Choroid plexus epithelial cell (primary cell): ENCODE data around the gene UBE2D4.

Source experiments
- DNase-seq: peaks from one replicate; pipeline ENCODE4 v3.0.0-alpha.2; 2010; ENCODE audit warnings: low read depth
- H3K4me3 ChIP-seq: 2 replicates; pipeline ENCODE4 v1.5.1; 2011; ENCODE audit warnings: low read depth, mild to moderate bottlenecking, control low read depth, low read length, moderate library complexity
- CTCF ChIP-seq: conservative IDR thresholded peaks from 2 replicates; pipeline ENCODE4 v1.5.1; 2011; ENCODE audit warnings: low read depth, mild to moderate bottlenecking, control low read depth, inconsistent platforms, low read length, moderate library complexity

The UBE2D4 gene

GRCh38 chr7:43925984-43926797, at the start of gene UBE2D4:
Gene UBE2D4, plus strand, starts transcription at chr7:43926436. Its CDS starts 97 bp downstream, at chr7:43926533.
- DNase-seq, result peak; percentile 69
- no peak for TF ChIP-seq CTCF

GRCh38 chr7:43876976-43877745, 49.1 kb upstream of the UBE2D4 start:
- no peak for TF ChIP-seq CTCF
- H3K4me3 ChIP-seq, result no peak overlapping the region
- no peak for DNase-seq

More at GRCh38 chr7:43925984-43926797, at the start of gene UBE2D4:
- H3K4me3 ChIP-seq, result peak within 1 kb of the TSS; percentile 72

GRCh38 chr7:43877968-43878864, 48.0 kb upstream of the UBE2D4 start:
- no peak overlapping the region for H3K4me3 ChIP-seq
- no peak for DNase-seq
- no peak for TF ChIP-seq CTCF

GRCh38 chr7:43878867-43879266, 47.4 kb upstream of the UBE2D4 start:
- no peak for TF ChIP-seq CTCF
- H3K4me3 ChIP-seq, result no peak overlapping the region

GRCh38 chr7:43879477-43879876, 46.8 kb upstream of the UBE2D4 start:
- no peak overlapping the region for H3K4me3 ChIP-seq
- no peak for TF ChIP-seq CTCF
- DNase-seq, result peak; percentile 87

More at GRCh38 chr7:43878867-43879266, 47.4 kb upstream of the UBE2D4 start:
- DNase-seq, result peak; percentile 27

GRCh38 chr7:43880596-43880995, 45.6 kb upstream of the UBE2D4 start:
- TF ChIP-seq CTCF, result no peak
- no peak overlapping the region for H3K4me3 ChIP-seq
- DNase-seq, result no peak
